GM21526 (cell line): ENCODE data around the gene DCST2.

Experiments
- ATAC-seq: cut with Tn5 transposase; IDR thresholded peaks from one replicate; pipeline ENCODE4 v1.9.1; 2021; ENCODE audit warnings: moderate library complexity; ENCODE audit not compliant: unreplicated experiment, low FRiP score

The DCST2 gene

DNA sequence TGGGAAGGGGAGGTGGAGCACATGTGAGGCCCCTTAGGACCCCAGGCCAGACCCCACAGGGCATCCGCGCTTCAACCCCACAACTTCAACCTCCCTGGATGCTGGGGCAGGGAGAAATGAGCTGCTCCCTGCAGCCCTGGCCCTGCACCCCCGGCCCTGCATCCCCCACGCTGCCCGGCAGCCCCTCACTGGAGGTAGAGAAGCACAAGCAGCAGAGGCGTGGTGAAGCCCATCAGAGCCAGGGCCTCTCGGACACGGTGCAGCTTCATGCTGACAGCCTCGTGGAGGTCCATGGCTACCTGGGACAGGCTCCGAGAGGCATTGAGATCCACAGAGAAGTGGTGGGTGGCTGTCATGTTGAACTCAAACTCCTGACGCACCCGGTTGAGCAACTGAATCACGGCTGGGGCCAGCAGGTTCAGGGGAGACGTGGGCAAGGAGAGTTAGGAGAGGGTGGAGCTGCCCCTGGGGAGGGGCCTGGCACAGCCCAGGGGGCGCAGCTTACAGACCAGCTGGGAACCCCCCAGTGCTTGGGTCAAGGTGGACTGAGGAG, 3.3 kb downstream of the DCST2 start:
- ATAC-seq: no peak

DNA sequence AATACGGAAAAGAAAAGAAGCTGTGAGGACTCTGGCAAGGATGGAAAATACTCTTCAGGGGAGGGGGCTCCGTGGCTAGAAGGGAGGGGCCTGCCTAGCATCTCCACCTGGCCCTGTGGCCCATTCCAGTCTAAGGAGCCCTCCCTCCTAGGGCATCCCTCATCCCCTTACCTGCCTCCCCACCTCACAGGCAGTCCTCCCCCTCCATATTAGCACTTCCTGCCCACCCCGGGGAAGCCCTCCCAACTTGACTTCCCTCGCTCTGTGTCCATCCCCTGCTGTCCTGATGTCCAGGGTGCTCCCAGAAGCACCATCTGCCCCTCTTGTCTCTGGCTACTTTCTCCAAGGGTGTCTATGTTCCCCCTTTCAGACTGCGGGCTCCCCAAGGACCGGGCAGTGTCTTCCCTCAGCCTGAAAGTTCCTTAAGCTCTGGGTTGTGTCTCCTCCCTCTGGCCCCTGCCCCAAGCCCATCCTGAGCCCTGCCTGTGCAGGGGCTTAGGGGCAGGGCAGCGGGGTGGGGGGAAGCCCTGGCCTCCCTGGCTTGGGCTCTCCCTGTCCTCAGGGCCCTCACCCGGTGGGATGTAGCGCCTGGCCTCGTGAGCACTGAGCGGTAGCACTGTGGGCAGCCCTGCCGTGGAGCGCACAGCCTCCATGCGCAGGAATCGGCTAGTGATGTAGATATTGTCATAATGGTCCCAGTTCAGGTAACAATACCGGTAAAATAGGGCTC, 3.9 kb downstream of the DCST2 start:
- ATAC-seq: no peak

DNA sequence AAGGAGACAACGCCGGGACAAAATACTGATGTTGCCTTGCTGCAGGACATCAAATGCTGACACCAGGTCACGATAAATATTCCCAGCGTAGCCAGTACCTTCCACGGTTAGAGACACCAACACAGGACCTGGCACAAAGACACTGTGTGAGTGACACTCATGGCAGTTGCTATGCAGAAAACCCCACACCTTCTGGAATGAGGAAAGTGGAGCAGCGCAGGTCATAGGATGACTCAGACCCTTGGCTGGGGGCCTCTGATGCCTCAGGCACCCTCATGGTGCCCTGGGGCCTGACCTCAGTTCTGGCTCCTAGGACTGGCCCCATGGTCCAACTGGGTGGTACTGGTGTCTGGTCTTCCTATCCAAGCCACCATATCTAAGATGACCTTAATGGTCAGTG, 7.0 kb downstream of the DCST2 start:
- ATAC-seq: no peak

DNA sequence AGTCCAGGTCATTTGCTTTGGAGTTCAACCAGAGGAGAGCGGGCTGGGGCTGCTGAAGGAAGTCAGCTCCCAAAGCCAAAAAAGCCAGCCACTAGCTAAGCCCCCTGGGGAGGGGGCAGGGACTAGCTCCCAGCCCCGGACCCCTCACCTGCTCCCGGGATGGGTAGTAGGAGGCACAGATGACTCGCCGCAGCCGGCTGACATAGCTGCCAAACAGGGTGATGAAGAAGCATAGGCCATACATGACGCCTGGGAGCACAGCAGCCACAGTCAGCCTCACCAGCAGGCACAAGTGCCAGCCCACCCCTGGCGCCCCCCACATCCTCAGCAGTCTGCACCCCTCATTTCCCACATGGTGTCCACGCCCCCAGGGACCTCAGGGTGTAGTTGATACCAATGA, 7.4 kb downstream of the DCST2 start:
- ATAC-seq: no peak

DNA sequence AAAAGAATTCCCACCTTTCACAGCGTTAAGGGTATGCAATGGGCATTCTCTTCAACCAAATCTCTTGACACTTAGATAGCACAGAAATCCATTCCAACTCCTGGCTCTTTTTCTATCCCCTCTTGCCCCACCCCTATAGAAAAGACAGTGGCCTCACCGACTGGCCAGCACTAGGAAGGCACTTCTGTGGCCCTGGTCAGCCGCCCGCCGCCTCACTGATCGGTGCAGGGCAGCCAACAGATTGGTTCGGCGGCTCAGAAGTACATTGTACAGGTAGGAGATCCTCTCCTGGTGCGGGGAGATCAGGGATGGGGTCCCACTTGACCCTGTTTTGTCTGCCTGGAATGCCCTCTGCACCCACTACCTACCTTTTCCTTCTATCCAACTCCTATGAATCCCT, 9.3 kb downstream of the DCST2 start:
- no peak for ATAC-seq

DNA sequence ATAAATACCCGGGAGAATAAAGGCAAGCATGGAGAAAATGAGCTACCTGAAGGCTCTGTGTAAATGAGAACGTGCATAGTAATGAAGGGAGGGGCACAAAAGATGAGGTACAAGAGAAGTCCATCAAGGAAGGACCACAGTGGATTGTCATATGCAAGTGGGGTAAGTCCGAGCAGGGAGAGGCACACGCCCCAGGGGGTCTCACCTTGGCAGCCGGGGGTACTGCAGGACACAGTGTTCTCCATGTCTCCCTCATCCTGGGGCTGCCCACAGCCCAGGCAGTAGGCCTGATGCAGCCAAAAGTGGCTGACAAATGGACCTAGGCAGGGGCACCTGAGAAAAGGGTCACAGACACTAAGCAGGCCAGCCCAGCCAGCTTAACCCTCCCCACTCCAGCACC, 10.0 kb downstream of the DCST2 start:
- ATAC-seq: no peak

DNA sequence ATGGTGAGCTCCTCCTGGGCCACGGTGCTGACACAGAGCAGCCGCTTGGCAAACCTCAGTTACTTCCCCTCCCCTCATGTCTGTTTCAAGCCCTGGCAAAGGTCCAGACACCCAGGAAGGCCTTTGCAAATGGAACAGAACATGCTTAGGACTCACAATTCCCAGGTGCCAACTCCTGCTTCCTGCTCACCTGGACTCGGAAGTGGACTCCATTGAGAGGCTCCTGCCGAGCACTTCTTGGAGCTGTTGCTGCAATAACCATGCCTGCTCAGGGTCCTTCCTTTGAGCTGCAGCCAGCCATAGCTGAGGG, 10.7 kb downstream of the DCST2 start:
- ATAC-seq: no peak

DNA sequence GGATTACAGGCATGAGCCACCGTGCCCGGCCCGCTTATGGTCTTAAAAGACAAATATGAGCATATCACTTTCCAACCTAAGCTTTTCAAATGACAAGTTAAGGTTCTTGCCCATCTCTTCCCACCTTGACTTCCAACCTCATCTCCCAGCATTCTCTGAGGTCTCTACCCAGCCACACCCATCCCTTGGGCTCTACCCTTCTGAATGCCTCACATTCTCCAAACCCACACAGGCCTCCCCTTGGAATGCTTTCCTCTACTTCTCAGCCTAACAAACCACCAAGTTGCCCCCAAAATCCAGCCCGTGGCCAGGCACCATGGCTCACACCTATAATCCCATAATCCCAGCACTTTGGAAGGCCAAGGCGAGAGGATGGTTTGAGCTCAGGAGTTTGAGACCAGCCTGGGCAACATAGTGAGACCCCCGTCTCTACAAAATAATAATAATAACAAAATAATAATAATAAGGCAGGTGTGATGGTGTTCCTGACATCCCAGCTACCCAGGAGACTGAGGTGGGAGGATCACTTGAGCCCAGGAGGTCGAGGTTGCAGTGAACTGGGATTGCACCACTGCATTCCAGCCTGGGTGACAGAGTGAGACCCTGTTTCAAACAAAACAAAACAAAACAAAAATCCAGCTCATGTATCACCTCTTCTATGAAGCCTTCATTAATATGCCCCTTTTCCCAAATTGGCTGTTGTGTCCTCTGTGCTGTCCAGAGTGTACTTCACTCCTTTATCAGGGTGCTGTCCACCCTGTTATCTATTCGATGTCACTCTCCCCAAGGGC, 11.2 kb downstream of the DCST2 start:
- ATAC-seq: no peak

DNA sequence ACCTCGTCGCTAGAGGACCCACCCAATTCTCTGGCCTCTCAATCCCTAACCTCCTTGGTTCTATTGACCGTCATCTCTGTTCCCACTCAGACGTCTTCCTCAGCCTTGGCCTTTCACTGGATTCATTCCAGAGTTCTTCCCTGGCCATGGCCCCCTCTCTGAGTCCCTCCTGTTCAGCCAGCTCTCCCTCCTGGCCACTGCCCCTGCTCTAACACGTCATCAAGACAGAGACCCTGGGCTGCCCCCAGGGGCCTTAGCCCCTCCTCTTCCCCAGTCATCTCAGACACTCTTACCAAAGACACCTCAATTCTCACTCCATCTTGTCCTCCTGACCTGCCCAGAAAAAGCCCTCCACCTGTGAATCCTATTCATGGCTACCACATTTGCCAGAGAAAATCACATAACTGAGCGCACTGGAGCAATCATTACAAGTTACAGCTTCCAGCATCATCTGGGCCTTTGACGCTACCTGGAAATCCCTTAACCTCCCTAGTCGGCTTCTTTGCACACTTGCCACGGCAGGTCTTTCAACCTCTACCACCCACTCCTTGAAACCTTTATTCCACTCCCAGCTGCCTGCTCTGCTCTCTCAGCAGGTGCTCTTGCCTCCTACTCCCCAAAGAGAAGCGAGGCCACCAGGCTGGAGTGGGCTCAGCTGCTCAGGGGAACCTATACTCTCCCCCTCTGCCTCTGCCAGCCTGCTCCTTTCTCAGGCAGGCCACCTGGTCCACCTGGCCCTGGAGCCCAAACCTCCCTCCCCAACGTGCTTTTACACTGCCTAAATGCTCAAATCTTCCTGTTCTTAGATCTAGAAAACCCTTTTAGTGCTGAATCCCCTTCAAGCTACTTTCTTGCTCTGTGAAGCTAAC, 14.0 kb downstream of the DCST2 start:
- no peak for ATAC-seq

DNA sequence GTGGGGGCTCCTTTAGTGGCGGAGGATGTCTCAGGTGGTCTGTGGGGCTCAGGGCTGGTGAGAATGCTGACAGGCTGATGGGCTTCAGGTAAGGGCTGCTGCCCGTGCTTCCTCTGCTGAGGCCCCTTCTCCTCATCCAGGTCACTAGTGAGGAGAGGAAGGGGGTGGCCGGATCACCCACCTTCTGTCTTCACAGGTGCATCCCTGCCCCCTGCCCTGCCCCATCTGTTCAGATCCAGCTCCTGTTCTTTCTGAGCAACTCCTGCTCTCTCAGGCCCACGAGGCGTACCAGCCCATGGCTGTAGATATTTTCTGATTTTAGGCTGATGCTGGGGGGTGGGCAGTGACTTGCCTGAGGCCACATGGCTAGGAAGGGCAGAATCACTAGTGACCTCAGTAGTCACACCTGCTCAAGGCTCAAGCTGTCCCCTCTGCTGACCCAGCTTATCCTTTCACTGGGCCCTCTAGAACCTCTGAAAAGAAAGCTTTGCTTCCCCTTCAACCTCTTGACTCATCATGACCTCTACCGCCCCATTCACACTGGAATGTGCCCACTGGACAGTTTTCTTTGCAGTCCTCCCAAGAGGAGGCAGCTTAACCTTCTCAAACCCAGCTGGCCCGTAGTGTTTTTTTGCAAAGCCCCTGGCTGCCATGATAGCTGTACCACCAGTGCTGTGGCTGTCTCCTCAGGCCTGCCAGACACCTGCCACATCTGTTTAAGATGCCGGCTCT, 14.8 kb downstream of the DCST2 start:
- ATAC-seq: no peak

DNA sequence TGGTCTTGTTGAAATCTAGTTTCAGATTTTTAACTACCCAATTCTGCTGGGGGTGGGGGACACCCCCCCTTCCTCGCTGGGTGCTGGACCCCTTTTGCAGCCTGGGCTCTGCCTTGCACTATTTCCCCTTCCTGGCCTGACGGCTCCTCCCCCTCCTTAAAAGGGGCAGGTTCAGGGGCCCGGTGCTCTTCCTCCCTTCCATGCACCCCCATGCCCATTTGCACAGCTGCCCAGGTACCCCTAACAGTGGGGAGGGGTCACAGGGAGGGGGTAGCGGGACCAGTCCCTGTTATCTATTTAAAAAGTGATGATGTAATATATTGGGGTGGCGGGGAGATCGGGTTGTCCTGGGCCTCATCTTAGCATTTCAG, 15.7 kb downstream of the DCST2 start:
- ATAC-seq: no peak

DNA sequence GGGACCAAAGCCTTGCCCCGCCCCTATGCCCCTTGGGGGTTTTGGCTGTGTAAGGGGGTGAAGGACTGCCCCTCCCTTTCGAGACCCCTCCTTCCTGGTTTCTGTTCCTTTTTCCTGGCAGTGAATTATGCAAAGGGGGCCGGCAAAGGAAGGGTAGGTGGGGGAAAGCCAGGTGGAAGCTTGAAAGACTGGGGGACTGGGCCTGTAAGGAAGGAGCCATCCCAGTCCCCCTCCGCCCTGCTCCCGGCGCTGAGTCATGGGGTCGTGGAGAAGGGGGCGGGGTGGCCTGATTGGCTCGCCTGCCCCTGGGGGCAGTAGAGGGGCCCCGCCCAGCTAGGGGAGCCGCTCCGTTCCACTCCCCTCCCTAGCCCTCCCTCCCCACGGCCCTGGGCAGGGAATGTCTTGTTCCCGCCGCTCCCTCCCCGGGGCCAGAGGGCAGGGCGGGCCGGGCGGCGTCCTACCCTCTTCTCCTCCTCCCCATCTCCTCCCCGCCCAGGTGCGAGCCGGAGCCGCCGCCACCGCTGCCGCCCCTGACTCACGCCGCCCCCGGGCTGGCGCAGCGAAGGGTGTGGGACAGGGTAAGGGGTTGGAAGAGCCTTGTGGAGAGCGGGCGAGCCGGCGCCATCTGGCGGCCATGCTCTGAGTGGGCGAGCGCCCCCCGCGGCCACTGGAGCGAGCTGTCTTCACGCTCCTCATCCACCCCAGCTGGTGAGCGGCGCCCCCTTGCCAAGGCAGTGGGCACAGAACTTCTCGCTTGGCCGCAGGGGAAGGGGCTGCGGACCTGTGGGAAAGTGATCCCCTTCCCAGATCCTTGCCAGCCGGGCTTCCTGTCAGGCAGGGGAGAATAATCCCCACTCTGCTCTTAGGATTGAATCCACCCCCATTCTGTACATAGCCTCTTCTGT, 16.3 kb downstream of the DCST2 start:
- no peak for ATAC-seq

DNA sequence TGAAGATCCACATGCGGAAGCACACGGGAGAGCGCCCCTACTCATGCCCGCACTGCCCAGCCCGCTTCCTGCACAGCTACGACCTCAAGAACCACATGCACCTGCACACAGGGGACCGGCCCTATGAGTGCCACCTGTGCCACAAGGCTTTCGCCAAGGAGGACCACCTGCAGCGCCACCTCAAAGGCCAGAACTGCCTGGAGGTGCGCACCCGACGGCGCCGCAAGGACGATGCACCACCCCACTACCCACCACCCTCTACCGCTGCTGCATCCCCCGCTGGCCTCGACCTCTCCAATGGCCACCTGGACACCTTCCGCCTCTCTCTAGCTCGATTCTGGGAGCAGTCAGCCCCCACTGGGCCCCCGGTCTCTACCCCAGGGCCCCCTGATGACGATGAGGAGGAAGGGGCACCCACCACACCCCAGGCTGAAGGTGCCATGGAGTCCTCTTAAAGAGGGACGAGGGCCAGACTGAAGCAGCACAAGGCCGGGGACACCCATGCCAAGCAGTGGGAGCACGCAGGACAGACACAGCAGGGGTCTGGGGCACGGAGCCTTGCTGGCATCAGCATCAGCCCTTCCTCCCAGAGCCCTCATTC, 17.2 kb downstream of the DCST2 start:
- no peak for ATAC-seq

DNA sequence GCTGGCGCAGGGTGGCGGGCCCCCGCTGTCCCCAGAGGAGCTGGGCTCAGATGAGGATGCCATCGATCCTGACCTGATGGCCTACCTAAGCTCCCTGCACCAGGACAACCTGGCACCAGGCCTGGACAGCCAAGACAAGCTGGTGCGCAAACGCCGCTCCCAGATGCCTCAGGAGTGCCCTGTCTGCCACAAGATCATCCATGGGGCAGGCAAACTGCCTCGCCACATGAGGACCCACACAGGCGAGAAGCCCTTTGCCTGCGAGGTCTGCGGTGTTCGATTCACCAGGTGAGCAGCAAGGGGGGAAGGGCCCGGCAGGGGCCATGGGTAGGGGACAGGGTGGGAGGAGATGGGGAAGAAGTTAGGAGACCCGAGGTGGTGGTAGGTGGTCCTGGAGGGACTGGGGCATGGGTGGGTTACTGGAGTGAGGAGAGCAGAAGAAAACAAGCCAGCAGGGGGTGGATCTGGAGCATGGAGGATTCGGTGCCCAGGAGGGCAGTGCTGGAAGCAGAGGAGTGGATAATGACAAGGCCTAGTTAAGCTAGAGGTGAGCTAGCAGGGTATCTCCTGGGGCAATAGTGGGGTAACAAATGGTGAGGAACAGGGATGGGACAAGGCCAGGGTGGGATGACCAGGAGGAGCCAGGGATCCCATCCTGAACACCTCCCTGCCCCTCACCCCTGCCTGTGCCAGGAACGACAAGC, 17.9 kb downstream of the DCST2 start:
- no peak for ATAC-seq

DNA sequence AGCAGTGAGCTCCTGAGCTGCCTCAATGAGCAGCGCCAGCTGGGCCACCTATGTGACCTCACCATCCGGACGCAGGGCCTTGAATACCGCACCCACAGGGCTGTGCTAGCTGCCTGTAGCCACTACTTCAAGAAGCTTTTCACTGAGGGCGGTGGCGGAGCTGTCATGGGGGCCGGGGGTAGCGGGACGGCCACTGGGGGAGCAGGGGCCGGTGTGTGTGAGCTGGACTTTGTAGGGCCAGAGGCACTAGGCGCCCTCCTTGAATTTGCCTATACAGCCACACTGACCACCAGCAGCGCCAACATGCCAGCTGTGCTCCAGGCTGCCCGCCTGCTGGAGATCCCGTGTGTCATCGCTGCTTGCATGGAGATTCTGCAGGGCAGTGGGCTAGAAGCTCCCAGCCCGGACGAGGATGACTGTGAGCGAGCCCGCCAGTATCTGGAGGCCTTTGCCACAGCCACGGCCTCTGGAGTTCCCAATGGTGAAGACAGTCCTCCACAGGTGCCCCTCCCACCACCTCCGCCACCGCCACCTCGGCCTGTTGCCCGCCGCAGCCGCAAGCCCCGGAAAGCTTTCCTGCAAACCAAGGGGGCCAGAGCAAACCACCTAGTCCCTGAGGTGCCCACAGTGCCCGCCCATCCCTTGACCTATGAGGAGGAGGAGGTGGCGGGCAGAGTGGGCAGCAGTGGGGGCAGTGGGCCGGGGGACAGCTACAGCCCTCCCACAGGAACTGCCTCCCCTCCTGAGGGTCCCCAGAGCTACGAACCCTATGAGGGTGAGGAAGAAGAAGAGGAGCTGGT, 18.7 kb downstream of the DCST2 start:
- ATAC-seq: no peak

DNA sequence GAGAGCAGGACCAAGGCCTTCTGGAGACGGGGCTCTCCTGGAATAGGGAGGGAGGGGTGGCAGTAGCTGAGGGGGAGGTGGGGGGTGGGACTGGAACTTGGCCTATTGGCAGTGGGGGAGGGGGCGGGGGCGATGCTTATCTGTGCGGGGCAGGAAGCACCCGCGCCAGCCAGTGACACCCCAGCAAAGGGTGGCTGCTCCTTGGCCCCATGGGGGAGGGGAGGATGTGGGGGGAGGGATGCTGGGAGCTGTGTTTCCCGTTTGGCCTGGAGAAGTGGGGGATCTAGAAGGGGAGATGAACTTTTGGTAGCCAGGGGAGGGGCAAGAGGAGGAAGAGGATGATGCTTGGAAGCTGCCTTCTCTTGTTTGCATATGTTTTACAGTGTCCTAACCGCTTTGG, 19.9 kb downstream of the DCST2 start:
- no peak for ATAC-seq

DNA sequence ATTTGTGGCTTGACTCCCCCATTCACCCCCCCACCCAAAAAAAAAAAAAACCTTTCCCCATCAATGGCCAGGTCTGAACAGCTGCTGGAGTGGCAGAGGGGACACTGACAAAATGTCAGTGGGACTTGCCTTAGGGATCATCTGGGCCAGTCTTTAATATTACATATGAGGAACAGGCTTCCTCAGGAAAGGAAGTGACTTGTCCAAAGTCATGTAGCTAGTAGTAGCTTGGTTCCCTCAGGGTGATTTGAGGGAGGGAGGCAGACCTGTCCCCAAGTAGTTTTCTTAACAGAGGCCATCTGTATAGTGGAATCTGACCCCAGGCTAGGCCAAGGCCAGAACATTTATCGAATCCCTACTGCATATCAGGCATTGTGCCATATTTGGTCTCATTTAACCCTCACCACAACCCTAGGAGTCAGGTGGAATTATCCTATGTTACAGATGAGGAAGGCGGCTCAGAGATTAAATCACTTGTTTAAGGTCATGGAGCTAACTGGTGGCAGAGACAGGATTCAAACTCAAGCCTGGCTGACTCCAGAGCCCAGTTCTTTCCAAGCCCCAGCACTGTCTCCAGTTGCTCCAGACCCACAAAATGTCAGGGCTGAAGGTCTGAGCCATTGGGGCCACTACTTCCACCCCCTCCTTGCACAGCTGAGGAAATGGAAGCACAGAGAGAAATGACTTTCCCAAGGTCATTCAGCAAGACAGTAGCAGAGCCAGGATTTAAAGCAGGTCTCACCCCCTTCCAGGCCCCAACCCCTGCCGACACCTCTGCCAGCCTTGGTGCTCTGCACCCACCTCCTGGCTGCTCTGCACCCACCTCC, 20.6 kb downstream of the DCST2 start:
- no peak for ATAC-seq
